Lower leg skin (tissue), 3 donors: ENCODE results near the gene MEF2C.

ENCODE experiments used
- CTCF ChIP-seq, 3 donors: fragments of 450-650 bp; IDR thresholded peaks; one replicate each; pipeline ENCODE4 v1.5.1; 2016; ENCODE audit warnings: antibody characterized with exemption in 3 of 3, mild to moderate bottlenecking in 3 of 3, moderate library complexity in 2 of 3
- POLR2A ChIP-seq, 2 donors: fragments of 450-650 bp; IDR thresholded peaks; one replicate each; pipeline ENCODE4 v1.6.1; 2016 to 2017; ENCODE audit warnings: antibody characterized with exemption in 2 of 2, mild to moderate bottlenecking in 1 of 2, moderate library complexity in 1 of 2

GRCh38 chr5:88695931-88696330 is 187.1 kb downstream of the MEF2C start:
- no peak for TF ChIP-seq CTCF (IDR thresholded peaks at IDR 0.05)
- no peak for TF ChIP-seq POLR2A (IDR thresholded peaks at IDR 0.05)
